MCF 10A (cell line): ENCODE data around the gene UQCC5. TPM values are rescaled to one million over a fixed set of nuclear protein-coding genes. Genes with fewer than 3 reads are reported as not detected.

ENCODE experiments used
- BruUV-seq: library from RNA; stranded (reverse); fragments of 400-500 nt; replicated peaks from 2 replicates; lab custom pipeline; 2021; lab: Mats Ljungman, UMichigan
- CTCF ChIA-PET: fragments of 300-600 bp; sonication (Branson Sonifier 250); formaldehyde crosslinking; extraction: SDS; loops from one replicate; lab custom pipeline; 2021; ENCODE audit warnings: antibody characterized with exemption, inconsistent platforms; lab: Yijun Ruan, JAX
- POLR2A ChIA-PET: fragments of 300-600, 350-650 bp; sonication (Branson Sonifier 250); formaldehyde crosslinking; extraction: SDS; loops from one replicate; lab custom pipeline; 2020; ENCODE audit warnings: antibody characterized with exemption, inconsistent platforms; lab: Yijun Ruan, JAX
- DNase-seq: peaks from one replicate; pipeline ENCODE4 v3.0.0-alpha.2; 2018; ENCODE audit not compliant: unreplicated experiment
- H3K27ac Mint-ChIP-seq: one replicate; pipeline ENCODE4 v1.8.0; 2022; ENCODE audit warnings: mild to moderate bottlenecking, low read depth, mixed read lengths; ENCODE audit not compliant: unreplicated experiment
- H3K27me3 Mint-ChIP-seq: one replicate; pipeline ENCODE4 v1.8.0; 2022; ENCODE audit warnings: mixed read lengths; ENCODE audit not compliant: insufficient read depth, unreplicated experiment
- H3K36me3 Mint-ChIP-seq: one replicate; pipeline ENCODE4 v1.8.0; 2022; ENCODE audit warnings: mild to moderate bottlenecking, moderate library complexity, mixed read lengths; ENCODE audit not compliant: insufficient read depth, unreplicated experiment
- H3K4me1 Mint-ChIP-seq: one replicate; pipeline ENCODE4 v1.8.0; 2022; ENCODE audit warnings: mixed read lengths; ENCODE audit not compliant: insufficient read depth, unreplicated experiment
- H3K4me3 Mint-ChIP-seq: one replicate; pipeline ENCODE4 v1.8.0; 2022; ENCODE audit warnings: mild to moderate bottlenecking, moderate library complexity, mixed read lengths; ENCODE audit not compliant: unreplicated experiment
- H3K9me3 Mint-ChIP-seq: one replicate; pipeline ENCODE4 v1.8.0; 2022; ENCODE audit warnings: mixed read lengths; ENCODE audit not compliant: unreplicated experiment
- intact Hi-C: fragments of 100-400 bp; cut with micrococcal nuclease; formaldehyde crosslinking; loops from 2 replicates; pipeline ENCODE4 v1.14.1; 2022
- total RNA-seq: library from RNA; stranded (reverse); gene quantifications from 2 replicates; pipeline ENCODE4 v1.2.3, GENCODE V29; 2022
- TF ChIP-seq, protein P1 (sequence below): fragments of 200-600 bp; IDR thresholded peaks from one replicate; pipeline ENCODE4 v1.8.0; 2022; ENCODE audit warnings: antibody characterized with exemption, mild to moderate bottlenecking; ENCODE audit not compliant: unreplicated experiment

Gene UQCC5
- total RNA-seq, 1 experiment from 2014 or later, result 22.6 TPM

DNA sequence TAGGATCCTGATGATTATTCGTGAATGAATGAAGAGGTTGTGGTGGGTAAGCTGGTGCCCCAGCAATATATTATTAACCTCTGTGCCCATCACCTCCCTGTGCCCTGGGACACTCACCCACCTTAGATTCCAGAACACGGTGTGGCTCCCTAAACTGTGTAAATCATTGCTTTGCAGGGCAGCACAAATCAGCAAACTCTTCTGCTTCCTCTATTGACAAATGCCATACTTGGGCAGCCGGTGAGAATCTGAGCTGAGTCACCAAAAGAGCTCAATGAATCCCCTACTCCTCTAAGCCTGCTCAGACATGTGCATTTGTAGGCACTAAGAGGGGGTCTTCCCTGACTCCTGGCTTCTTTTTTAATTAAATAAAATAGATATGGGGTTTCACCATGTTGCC lies 15.7 kb downstream of the UQCC5 start:
- peak overlapping the region; percentile 51 for H3K27ac Mint-ChIP-seq
- POLR2A ChIA-PET, result interaction anchor here (0.6 to 3.0 kb wide), 2 partner anchors 15 to 33 kb away, joined by 3 to 16 read pairs; partner anchors contain the start of gene UQCC5
- no peak for DNase-seq
- BruUV-seq, result no TSS peak
- intact Hi-C loops, result no loop called here
- CTCF ChIA-PET, result interaction anchor here (1.7 kb wide), 1 partner anchor 124 kb away, joined by 4 read pairs; no protein-coding TSS in a partner anchor
- TF ChIP-seq, protein P1, sequence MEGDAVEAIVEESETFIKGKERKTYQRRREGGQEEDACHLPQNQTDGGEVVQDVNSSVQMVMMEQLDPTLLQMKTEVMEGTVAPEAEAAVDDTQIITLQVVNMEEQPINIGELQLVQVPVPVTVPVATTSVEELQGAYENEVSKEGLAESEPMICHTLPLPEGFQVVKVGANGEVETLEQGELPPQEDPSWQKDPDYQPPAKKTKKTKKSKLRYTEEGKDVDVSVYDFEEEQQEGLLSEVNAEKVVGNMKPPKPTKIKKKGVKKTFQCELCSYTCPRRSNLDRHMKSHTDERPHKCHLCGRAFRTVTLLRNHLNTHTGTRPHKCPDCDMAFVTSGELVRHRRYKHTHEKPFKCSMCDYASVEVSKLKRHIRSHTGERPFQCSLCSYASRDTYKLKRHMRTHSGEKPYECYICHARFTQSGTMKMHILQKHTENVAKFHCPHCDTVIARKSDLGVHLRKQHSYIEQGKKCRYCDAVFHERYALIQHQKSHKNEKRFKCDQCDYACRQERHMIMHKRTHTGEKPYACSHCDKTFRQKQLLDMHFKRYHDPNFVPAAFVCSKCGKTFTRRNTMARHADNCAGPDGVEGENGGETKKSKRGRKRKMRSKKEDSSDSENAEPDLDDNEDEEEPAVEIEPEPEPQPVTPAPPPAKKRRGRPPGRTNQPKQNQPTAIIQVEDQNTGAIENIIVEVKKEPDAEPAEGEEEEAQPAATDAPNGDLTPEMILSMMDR, result no peak
- peaks cover 65% of the 10 kb centered on the region for H3K36me3 Mint-ChIP-seq
- H3K9me3 Mint-ChIP-seq, result no peaks in the 10 kb centered on the region
- no peaks in the 10 kb centered on the region for H3K4me1 Mint-ChIP-seq
- H3K27me3 Mint-ChIP-seq, result no peaks in the 10 kb centered on the region
- H3K4me3 Mint-ChIP-seq, result no peak overlapping the region

DNA sequence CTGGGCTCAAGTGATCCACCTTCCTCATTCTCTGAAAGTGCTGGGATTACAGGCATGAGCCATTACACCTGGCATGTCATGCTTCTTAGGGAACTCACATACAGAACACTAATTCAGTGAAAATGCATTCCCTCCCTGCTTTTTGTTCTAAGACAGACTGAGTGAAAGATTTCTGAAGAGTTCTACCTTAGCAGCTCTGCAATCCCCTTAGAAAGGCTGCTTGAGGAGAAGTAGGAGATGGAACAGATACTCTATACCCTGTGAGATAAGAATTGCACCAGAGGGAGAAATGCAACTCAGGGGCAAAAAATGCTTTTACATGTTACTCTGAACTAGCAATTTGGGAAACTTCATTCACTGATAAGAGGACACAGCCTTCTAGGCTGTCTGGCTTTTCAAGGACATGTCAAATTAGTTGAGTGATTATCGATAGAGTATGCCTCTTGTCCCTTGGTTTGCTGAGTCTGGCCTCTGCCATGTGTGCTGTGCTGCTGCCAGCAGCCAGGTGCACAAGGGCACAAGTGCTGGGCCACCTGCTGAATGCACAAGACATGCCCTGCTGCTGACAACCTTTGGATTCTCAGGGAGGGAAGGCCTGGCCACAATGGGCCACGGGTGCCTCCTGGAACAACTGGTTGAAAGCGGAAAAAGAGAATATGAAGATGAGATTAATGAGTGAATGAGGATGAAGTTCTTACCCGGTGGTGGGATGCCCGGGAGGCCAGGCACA lies 17.8 kb downstream of the UQCC5 start:
- intact Hi-C loops, result no loop called here
- BruUV-seq, result no TSS peak
- Mint-ChIP-seq H3K27ac (no peak overlapping the region), H3K4me1 (no peaks in the 10 kb centered on the region), H3K4me3 (no peak overlapping the region), H3K9me3 (no peaks in the 10 kb centered on the region), H3K27me3 (no peaks in the 10 kb centered on the region), H3K36me3 (peaks cover 62% of the 10 kb centered on the region)
- TF ChIP-seq, protein P1, result no peak
- ChIA-PET POLR2A (no interaction called here), CTCF (interaction anchor here (0.7 kb wide), 2 partner anchors 82 to 83 kb away, joined by 3 to 4 read pairs; no protein-coding TSS in a partner anchor)
- DNase-seq, result no peak

DNA sequence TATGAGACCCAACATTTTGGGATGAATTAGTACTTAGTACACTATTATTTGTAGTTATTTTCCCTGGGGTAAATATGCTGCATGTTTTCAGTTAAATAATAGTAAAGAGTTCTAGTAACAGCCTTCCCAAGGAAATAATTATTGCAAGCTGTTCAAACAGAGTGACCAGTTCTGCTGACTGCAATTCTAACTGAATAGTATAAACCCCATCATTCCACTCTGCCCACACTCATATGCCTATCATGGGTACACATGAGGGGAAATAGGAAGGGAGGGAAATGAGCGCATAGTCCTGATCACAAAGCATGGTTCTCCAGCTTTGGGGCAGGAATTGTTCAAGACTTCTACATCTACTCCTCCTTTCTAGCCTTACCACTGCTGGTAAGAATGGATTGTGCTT lies 18.7 kb downstream of the UQCC5 start:
- BruUV-seq, result no TSS peak
- intact Hi-C loops, result no loop called here
- DNase-seq, result no peak
- H3K27me3 Mint-ChIP-seq, result no peaks in the 10 kb centered on the region
- no peak overlapping the region for H3K4me3 Mint-ChIP-seq
- TF ChIP-seq, protein P1, result no peak
- no peak overlapping the region for H3K27ac Mint-ChIP-seq
- ChIA-PET POLR2A (interaction anchor here (1.3 kb wide), 1 partner anchor 19 kb away, joined by 5 read pairs; the partner anchor contains the start of gene UQCC5), CTCF (interaction anchor here (0.6 kb wide), 1 partner anchor 98 kb away, joined by 3 read pairs; no protein-coding TSS in a partner anchor)
- peaks cover 62% of the 10 kb centered on the region for H3K36me3 Mint-ChIP-seq
- H3K9me3 Mint-ChIP-seq, result no peaks in the 10 kb centered on the region
- no peaks in the 10 kb centered on the region for H3K4me1 Mint-ChIP-seq

DNA sequence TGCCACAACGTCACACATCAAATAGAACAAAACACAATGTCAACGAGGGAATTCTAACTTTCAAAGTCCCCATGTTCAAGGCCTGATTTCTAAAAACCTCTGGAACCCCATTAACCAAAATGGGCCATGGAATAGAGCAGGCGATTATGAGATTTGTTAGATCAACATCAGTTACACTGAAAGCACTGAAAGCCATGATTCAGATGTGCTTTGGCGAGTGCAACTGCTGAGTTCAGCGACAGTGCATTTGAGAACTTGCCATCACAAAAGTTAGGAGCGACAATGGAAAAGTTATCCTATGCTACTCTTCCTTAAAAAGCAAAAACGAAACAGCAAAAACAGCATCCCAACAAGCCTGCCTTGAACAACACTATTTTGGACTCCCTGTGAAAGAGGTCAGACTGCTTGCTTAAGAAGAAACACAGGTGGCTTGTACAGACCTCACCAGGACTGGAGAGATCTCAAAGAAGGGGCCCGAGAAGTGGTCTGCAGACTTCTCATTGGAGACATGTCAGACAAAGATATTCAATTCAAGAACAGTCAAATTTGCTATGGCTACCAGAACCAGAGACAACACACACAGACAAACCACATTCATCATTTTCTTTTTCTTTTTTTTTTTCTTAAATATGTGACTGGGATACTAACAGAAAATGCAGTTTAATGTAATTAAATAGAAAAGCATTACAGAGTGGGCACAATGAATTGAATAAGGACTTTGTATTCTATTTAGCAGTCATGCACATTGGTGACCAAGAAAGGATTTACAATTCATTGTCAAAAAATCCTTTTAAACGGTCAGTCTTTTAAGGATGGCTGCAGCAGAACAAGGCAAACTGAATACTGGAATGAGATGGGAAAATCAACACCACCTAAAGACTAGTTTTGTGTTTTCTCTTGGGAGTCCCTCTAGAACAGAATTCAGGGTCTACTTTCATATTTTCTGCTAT lies 20.9 kb downstream of the UQCC5 start:
- no peaks in the 10 kb centered on the region for H3K27me3 Mint-ChIP-seq
- no peaks in the 10 kb centered on the region for H3K4me1 Mint-ChIP-seq
- H3K36me3 Mint-ChIP-seq, result peaks cover 63% of the 10 kb centered on the region
- DNase-seq, result no peak
- CTCF ChIA-PET, result no interaction called here
- TF ChIP-seq, protein P1, result no peak
- no TSS peak for BruUV-seq
- H3K9me3 Mint-ChIP-seq, result no peaks in the 10 kb centered on the region
- intact Hi-C loops, result no loop called here
- no peak overlapping the region for H3K4me3 Mint-ChIP-seq
- H3K27ac Mint-ChIP-seq, result no peak overlapping the region
- POLR2A ChIA-PET, result no interaction called here
